H1 (cell line): ENCODE measurements around the gene ALPP.

ENCODE experiments used
- ATF2 ChIP-seq: IDR thresholded peaks from 2 replicates; pipeline ENCODE4 v1.6.1; 2012; ENCODE audit warnings: low read length, inconsistent platforms
- CHD2 ChIP-seq: IDR thresholded peaks from 2 replicates; pipeline ENCODE4 v1.6.1; 2012; ENCODE audit warnings: low read length, improper control_type of control experiment
- CTCF ChIP-seq, 3 experiments: IDR thresholded peaks; 1 replicate in 2 of 3; 2 replicates in 1 of 3; pipeline versions ENCODE4 v1.5.1 to v1.6.1; 2011; ENCODE audit warnings: low read length in 3 of 3, mild to moderate bottlenecking in 3 of 3, inconsistent platforms in 2 of 3, low read depth in 1 of 3, moderate library complexity in 1 of 3; ENCODE audit not compliant: insufficient read depth in 1 of 3; ENCODE audit errors: control extremely low read depth in 1 of 3
- EGR1 ChIP-seq: IDR thresholded peaks from 2 replicates; pipeline ENCODE4 v1.6.1; 2011; ENCODE audit warnings: low read depth, low read length, borderline replicate concordance
- EP300 ChIP-seq, 2 experiments: IDR thresholded peaks; 1 replicate in 1 of 2; 2 replicates in 1 of 2; pipeline ENCODE4 v1.6.1; 2011 to 2012; ENCODE audit warnings: low read depth in 2 of 2, low read length in 2 of 2, mild to moderate bottlenecking in 2 of 2, borderline replicate concordance in 1 of 2, inconsistent platforms in 1 of 2, moderate library complexity in 1 of 2
- EZH2 ChIP-seq: fragments of 200-600 bp; sonication (generic); IDR thresholded peaks from 2 replicates; pipeline ENCODE4 v1.7.1; 2012; ENCODE audit warnings: low read depth, mild to moderate bottlenecking, moderate library complexity, low read length, inconsistent platforms; ENCODE audit not compliant: severe bottlenecking
- HDAC2 ChIP-seq, 2 experiments: fragments of 300-600 bp in 1 of 2; sonication (generic) in 1 of 2; IDR thresholded peaks; 2 replicates each; pipeline ENCODE4 v1.6.1; 2011 to 2012; ENCODE audit warnings: low read depth in 2 of 2, low read length in 2 of 2, mild to moderate bottlenecking in 2 of 2, moderate library complexity in 2 of 2, borderline replicate concordance in 1 of 2, inconsistent platforms in 1 of 2
- MAFK ChIP-seq: IDR thresholded peaks from 2 replicates; pipeline ENCODE4 v1.6.1; 2012; ENCODE audit warnings: low read depth, mild to moderate bottlenecking, improper control_type of control experiment, low read length
- POLR2AphosphoS5 ChIP-seq: IDR thresholded peaks from 2 replicates; pipeline ENCODE4 v1.6.1; 2011; ENCODE audit warnings: low read depth, low read length
- POU5F1 ChIP-seq: IDR thresholded peaks from 2 replicates; pipeline ENCODE4 v1.6.1; 2011; ENCODE audit warnings: low read depth, mild to moderate bottlenecking, low read length, moderate library complexity
- RBBP5 ChIP-seq: IDR thresholded peaks from 2 replicates; pipeline ENCODE4 v1.7.1; 2012; ENCODE audit warnings: low read depth, mild to moderate bottlenecking, inconsistent platforms, low read length, moderate library complexity, borderline replicate concordance
- RXRA ChIP-seq: IDR thresholded peaks from 2 replicates; pipeline ENCODE4 v1.6.1; 2011; ENCODE audit warnings: low read depth, mild to moderate bottlenecking, low read length, moderate library complexity; ENCODE audit not compliant: insufficient read depth
- SIX5 ChIP-seq: IDR thresholded peaks from 2 replicates; pipeline ENCODE4 v1.6.1; 2011; ENCODE audit warnings: mild to moderate bottlenecking, low read depth, low read length
- SRF ChIP-seq: IDR thresholded peaks from 2 replicates; pipeline ENCODE4 v1.6.1; 2011; ENCODE audit warnings: mild to moderate bottlenecking, low read depth, low read length, moderate library complexity

GRCh38 chr2:232418466-232419244, 40.1 kb downstream of the ALPP start:
- TF ChIP-seq EGR1: peak; percentile 45; the same call in 1 of the 2 replicates
- no peak for TF ChIP-seq CTCF (IDR thresholded peaks at IDR 0.05; ENCODE audit: control extremely low read depth in 1 of 3, insufficient read depth in 1 of 3, low read depth in 1 of 3, low read length in 3 of 3)
- no peak for TF ChIP-seq CHD2
- TF ChIP-seq POU5F1: no peak
- no peak for TF ChIP-seq EP300 (IDR thresholded peaks at IDR 0.05; ENCODE audit: borderline replicate concordance in 1 of 2, low read depth in 2 of 2, low read length in 2 of 2)
- TF ChIP-seq SRF: no peak
- TF ChIP-seq RXRA: no peak
- no peak for TF ChIP-seq HDAC2 (IDR thresholded peaks at IDR 0.05; ENCODE audit: borderline replicate concordance in 1 of 2, low read depth in 2 of 2, low read length in 2 of 2)
- no peak for TF ChIP-seq ATF2
- TF ChIP-seq MAFK: no peak
- no peak for TF ChIP-seq SIX5
- TF ChIP-seq POLR2AphosphoS5: no peak
- TF ChIP-seq EZH2: peak; percentile 45
- TF ChIP-seq RBBP5: no peak
